Lower leg skin (tissue), 4 donors: Measurements from ENCODE around the gene DCTD. TPM values are rescaled to one million over a fixed set of nuclear protein-coding genes. Genes with fewer than 3 reads are reported as not detected.

ENCODE experiments used
- DNase-seq, 2 donors: peaks; one replicate each; pipeline ENCODE4 v3.0.0-alpha.2; 2019; ENCODE audit warnings: low spot score in 2 of 2
- H3K4me3 ChIP-seq: fragments of 200-600 bp; sonication (generic); 2 replicates; pipeline ENCODE4 v1.5.1; 2017; ENCODE audit warnings: mild to moderate bottlenecking, low read depth; ENCODE audit not compliant: poor library complexity, severe bottlenecking
- CTCF ChIP-seq, 3 donors: fragments of 450-650 bp; IDR thresholded peaks; one replicate each; pipeline ENCODE4 v1.5.1; 2016; ENCODE audit warnings: antibody characterized with exemption in 3 of 3, mild to moderate bottlenecking in 3 of 3, moderate library complexity in 2 of 3
- POLR2A ChIP-seq, 2 donors: fragments of 450-650 bp; IDR thresholded peaks; one replicate each; pipeline ENCODE4 v1.6.1; 2016 to 2017; ENCODE audit warnings: antibody characterized with exemption in 2 of 2, mild to moderate bottlenecking in 1 of 2, moderate library complexity in 1 of 2
- WGBS, 2 donors: methylation state at CpG; one replicate each; pipeline ENCODE4 v1.1.5; 2018; 5-methylcytosine and 5-hydroxymethylcytosine counted together
- intact Hi-C: fragments of 100-400 bp; cut with DNase I; formaldehyde crosslinking; loops from one replicate; pipeline ENCODE4 v1.15.0; 2023; ENCODE audit warnings: low total_unique reads
- total RNA-seq, 4 donors: library from RNA; depleted of rRNA; stranded (reverse); fragments of >200 nt; gene quantifications; one replicate each; pipeline ENCODE4 v1.1.0, GENCODE V29; 2016

The DCTD gene
- total RNA-seq, 4 donors from 2014 or later, result 27.7 to 52.4 (median 35.4) TPM

- TF ChIP-seq POLR2A (IDR thresholded peaks at IDR 0.05) (no peak), CTCF (IDR thresholded peaks at IDR 0.05) (no peak)
- intact Hi-C loops, result no loop called here
- 95 to 97% methylated on average over 4 of the region's 4 CpGs for WGBS, 2 donors
- no peak overlapping the region for H3K4me3 ChIP-seq
- DNase-seq, result no peak
These were observed 58.5 kb downstream of the DCTD start for GRCh38 chr4:182858711-182859110.

- intact Hi-C loops, result no loop called here
- H3K4me3 ChIP-seq, result no peak overlapping the region
- TF ChIP-seq CTCF (IDR thresholded peaks at IDR 0.05), result no peak
- no peak for TF ChIP-seq POLR2A (IDR thresholded peaks at IDR 0.05)
- WGBS, 2 donors, result 90 to 96% methylated on average over 15 of the region's 15 CpGs
- no peak for DNase-seq
These were observed 60.3 kb downstream of the DCTD start for GRCh38 chr4:182856862-182857261.

- TF ChIP-seq POLR2A (IDR thresholded peaks at IDR 0.05) (no peak), CTCF (IDR thresholded peaks at IDR 0.05) (no peak)
- H3K4me3 ChIP-seq, result no peak overlapping the region
- intact Hi-C loops, result no loop called here
- 90 to 93% methylated on average over 13 of the region's 13 CpGs for WGBS, 2 donors
- no peak for DNase-seq
These were observed 61.3 kb downstream of the DCTD start for GRCh38 chr4:182855877-182856276.

GRCh38 chr4:182855312-182855711 is 61.9 kb downstream of the DCTD start:
- DNase-seq, result no peak
- 88 to 92% methylated on average over 12 of the region's 12 CpGs for WGBS, 2 donors
- TF ChIP-seq POLR2A (IDR thresholded peaks at IDR 0.05), result no peak
- TF ChIP-seq CTCF (IDR thresholded peaks at IDR 0.05), result no peak
- intact Hi-C loops, result no loop called here
- no peak overlapping the region for H3K4me3 ChIP-seq

GRCh38 chr4:182854466-182854865 is 62.7 kb downstream of the DCTD start:
- WGBS, 2 donors, result 77 to 87% methylated on average over 8 of the region's 8 CpGs
- no peak for TF ChIP-seq CTCF (IDR thresholded peaks at IDR 0.05)
- no peak for TF ChIP-seq POLR2A (IDR thresholded peaks at IDR 0.05)
- no peak overlapping the region for H3K4me3 ChIP-seq
- no peak for DNase-seq
- intact Hi-C loops, result no loop called here

- DNase-seq, result no peak
- H3K4me3 ChIP-seq, result no peak overlapping the region
- intact Hi-C loops, result no loop called here
- TF ChIP-seq POLR2A (IDR thresholded peaks at IDR 0.05) (no peak), CTCF (IDR thresholded peaks at IDR 0.05) (no peak)
- 93 to 94% methylated on average over 15 of the region's 15 CpGs for WGBS, 2 donors
These were observed 63.4 kb downstream of the DCTD start for GRCh38 chr4:182853731-182854330.
